Esophagus muscularis mucosa (tissue), 3 donors: ENCODE data around the gene KRTAP11-1.

Experiments
- CTCF ChIP-seq, 3 experiments: fragments of 200-600 bp in 2 of 3; fragments of 450-650 bp in 1 of 3; sonication (generic) in 2 of 3; IDR thresholded peaks; one replicate each; pipeline ENCODE4 v1.5.1; 2017 to 2019; ENCODE audit warnings: antibody characterized with exemption in 3 of 3, mild to moderate bottlenecking in 2 of 3, moderate library complexity in 1 of 3
- POLR2A ChIP-seq: fragments of 450-650 bp; IDR thresholded peaks from one replicate; pipeline ENCODE4 v1.6.1; 2017; ENCODE audit warnings: antibody characterized with exemption, moderate library complexity, mild to moderate bottlenecking, low read depth
- POLR2AphosphoS5 ChIP-seq, 2 donors: sonication (generic); formaldehyde crosslinking; IDR thresholded peaks; one replicate each; pipeline ENCODE4 v1.6.1; 2017; ENCODE audit warnings: antibody characterized with exemption in 2 of 2

- TF ChIP-seq CTCF (IDR thresholded peaks at IDR 0.05): no peak
- TF ChIP-seq POLR2A: no peak
- TF ChIP-seq POLR2AphosphoS5 (IDR thresholded peaks at IDR 0.05): no peak
Measured at GRCh38 chr21:30847627-30848500, 33.5 kb downstream of the KRTAP11-1 start.
